Mucosa of gallbladder (tissue), 1 donor: ENCODE measurements around the gene ITGB1. TPM values are rescaled to one million over a fixed set of nuclear protein-coding genes. Genes with fewer than 3 reads are reported as not detected.
"Not testable (repeated sequence)": the region's sequence is repeated elsewhere in the genome, so short reads cannot be mapped to it uniquely, and the experiment has no call there.

ENCODE experiments used
- DNase-seq: peaks from one replicate; pipeline ENCODE4 v3.0.0-alpha.2; 2020; ENCODE audit warnings: low spot score
- total RNA-seq: library from RNA; stranded (reverse); gene quantifications from one replicate; pipeline ENCODE4 v1.2.1, GENCODE V29; 2021
- donor health status: DM: no; HTN: no; CAD: no.

ITGB1 gene
- total RNA-seq, 1 donor from 2014 or later, result 596 TPM

GRCh38 chr10:32980558-32981468 lies 22.8 kb upstream of the ITGB1 start:
- DNase-seq, result peak; percentile 92

GRCh38 chr10:32980242-32980557 lies 22.2 kb upstream of the ITGB1 start:
- DNase-seq, result no peak

- DNase-seq, result not testable (repeated sequence)
These were observed 21.7 kb upstream of the ITGB1 start for GRCh38 chr10:32979719-32980118.

GRCh38 chr10:32979041-32979440 lies 21.0 kb upstream of the ITGB1 start:
- DNase-seq, result no peak

GRCh38 chr10:32977846-32978809 lies 20.1 kb upstream of the ITGB1 start:
- not testable (repeated sequence) for DNase-seq

- DNase-seq, result no peak
These were observed 18.3 kb upstream of the ITGB1 start for GRCh38 chr10:32976338-32976737.

- no peak for DNase-seq
These were observed 14.9 kb upstream of the ITGB1 start for GRCh38 chr10:32972929-32973328.

- DNase-seq, result no peak
These were observed 14.4 kb upstream of the ITGB1 start for GRCh38 chr10:32972460-32972859.

GRCh38 chr10:32971536-32972091 lies 13.6 kb upstream of the ITGB1 start:
- DNase-seq, result no peak

- no peak for DNase-seq
These were observed 12.9 kb upstream of the ITGB1 start for GRCh38 chr10:32970910-32971309.

GRCh38 chr10:32964270-32964669 lies 6.2 kb upstream of the ITGB1 start:
- DNase-seq, result no peak

- DNase-seq, result no peak
These were observed 5.1 kb upstream of the ITGB1 start for GRCh38 chr10:32963096-32963495.

- no peak for DNase-seq
These were observed 4.5 kb upstream of the ITGB1 start for GRCh38 chr10:32962521-32962920.

GRCh38 chr10:32961895-32962369 lies 3.9 kb upstream of the ITGB1 start:
- no peak for DNase-seq

- DNase-seq, result no peak
These were observed 3.4 kb upstream of the ITGB1 start for GRCh38 chr10:32961343-32961894.

- no peak for DNase-seq
These were observed 2.0 kb upstream of the ITGB1 start for GRCh38 chr10:32960022-32960421.

GRCh38 chr10:32959006-32959920 lies 1.2 kb upstream of the ITGB1 start:
- no peak for DNase-seq

GRCh38 chr10:32957341-32958084 lies 517 bp downstream of the ITGB1 start:
- peak; percentile 39 for DNase-seq

- no peak for DNase-seq
These were observed 1.4 kb downstream of the ITGB1 start for GRCh38 chr10:32956365-32957197.
